H9 (cell line): ENCODE data around the gene TMEM253. TPM values are rescaled to one million over a fixed set of nuclear protein-coding genes. Genes with fewer than 3 reads are reported as not detected.

Source experiments
- DNase-seq: peaks from one replicate; pipeline ENCODE4 v3.0.0-alpha.2; 2017
- H2AFZ ChIP-seq: one replicate; pipeline ENCODE4 v1.6.1; 2013; ENCODE audit warnings: mild to moderate bottlenecking, low read length, control low read depth, moderate library complexity
- H2AK5ac ChIP-seq: 2 replicates; pipeline ENCODE4 v1.6.1; 2013; ENCODE audit warnings: low read length, control low read depth, mixed read lengths; ENCODE audit not compliant: insufficient read length
- H2BK120ac ChIP-seq: one replicate; pipeline ENCODE4 v1.6.1; 2013; ENCODE audit warnings: low read depth, mild to moderate bottlenecking, low read length, control low read depth, inconsistent platforms; ENCODE audit not compliant: poor library complexity, severe bottlenecking
- H2BK12ac ChIP-seq: 2 replicates; pipeline ENCODE4 v1.6.1; 2013; ENCODE audit warnings: low read length, control low read depth, mixed read lengths, low read depth; ENCODE audit not compliant: insufficient read length
- H2BK15ac ChIP-seq: 2 replicates; pipeline ENCODE4 v1.6.1; 2013; ENCODE audit warnings: low read depth, low read length, control low read depth
- H2BK20ac ChIP-seq: one replicate; pipeline ENCODE4 v1.6.1; 2013; ENCODE audit warnings: low read depth, mild to moderate bottlenecking, low read length, control low read depth, inconsistent platforms; ENCODE audit not compliant: poor library complexity, severe bottlenecking
- H2BK5ac ChIP-seq: 2 replicates; pipeline ENCODE4 v1.6.1; 2013; ENCODE audit warnings: low read length, control low read depth, mixed read lengths; ENCODE audit not compliant: insufficient read length
- H3K14ac ChIP-seq: 2 replicates; pipeline ENCODE4 v1.6.1; 2013; ENCODE audit warnings: low read length, control low read depth; ENCODE audit not compliant: insufficient read depth
- H3K18ac ChIP-seq: 2 replicates; pipeline ENCODE4 v1.6.1; 2013; ENCODE audit warnings: low read depth, mild to moderate bottlenecking, mixed read lengths, low read length, control low read depth; ENCODE audit not compliant: insufficient read length
- H3K23ac ChIP-seq: 2 replicates; pipeline ENCODE4 v1.6.1; 2013; ENCODE audit warnings: low read length, control low read depth, mixed read lengths, low read depth; ENCODE audit not compliant: insufficient read length
- H3K23me2 ChIP-seq: 2 replicates; pipeline ENCODE4 v1.6.1; 2013; ENCODE audit warnings: low read depth, mild to moderate bottlenecking, mixed read lengths, low read length, control low read depth; ENCODE audit not compliant: insufficient read length, poor library complexity, severe bottlenecking
- H3K27ac ChIP-seq: 2 replicates; pipeline ENCODE4 v1.5.1; 2013; ENCODE audit warnings: low read length, control low read depth, mixed read lengths, low read depth; ENCODE audit not compliant: insufficient read length
- H3K27me3 ChIP-seq: 2 replicates; pipeline ENCODE4 v1.6.1; 2013; ENCODE audit warnings: low read length, control low read depth, inconsistent platforms; ENCODE audit not compliant: insufficient read depth
- H3K4ac ChIP-seq: 2 replicates; pipeline ENCODE4 v1.6.1; 2013; ENCODE audit warnings: low read depth, mild to moderate bottlenecking, control low read depth, inconsistent platforms, low read length, moderate library complexity
- H3K4me1 ChIP-seq: 2 replicates; pipeline ENCODE4 v1.6.1; 2013; ENCODE audit warnings: low read length, control low read depth, inconsistent platforms; ENCODE audit not compliant: insufficient read depth
- H3K4me2 ChIP-seq: 2 replicates; pipeline ENCODE4 v1.6.1; 2013; ENCODE audit warnings: low read length, control low read depth, mixed read lengths; ENCODE audit not compliant: insufficient read length, insufficient read depth
- H3K56ac ChIP-seq: 2 replicates; pipeline ENCODE4 v1.6.1; 2013; ENCODE audit warnings: low read depth, mild to moderate bottlenecking, mixed read lengths, low read length, control low read depth; ENCODE audit not compliant: insufficient read length
- H3K79me1 ChIP-seq: 2 replicates; pipeline ENCODE4 v1.6.1; 2013; ENCODE audit warnings: low read depth, mild to moderate bottlenecking, moderate library complexity, low read length, control low read depth, inconsistent platforms; ENCODE audit not compliant: insufficient read depth, poor library complexity, severe bottlenecking
- H3K79me2 ChIP-seq: 2 replicates; pipeline ENCODE4 v1.6.1; 2013; ENCODE audit warnings: low read length, control low read depth, inconsistent platforms; ENCODE audit not compliant: insufficient read depth
- H3K9ac ChIP-seq: 2 replicates; pipeline ENCODE4 v1.6.1; 2013; ENCODE audit warnings: low read length, control low read depth, mixed read lengths; ENCODE audit not compliant: insufficient read length; ENCODE audit errors: extremely low read depth
- H3K9me3 ChIP-seq: one replicate; pipeline ENCODE4 v1.6.1; 2013; ENCODE audit warnings: low read depth, low read length, inconsistent platforms; ENCODE audit not compliant: control insufficient read depth
- H3T11ph ChIP-seq: one replicate; pipeline ENCODE4 v1.6.1; 2013; ENCODE audit warnings: mild to moderate bottlenecking, low read length, control low read depth, inconsistent platforms
- H4K20me1 ChIP-seq: one replicate; pipeline ENCODE4 v1.6.1; 2013; ENCODE audit not compliant: control insufficient read depth, insufficient read length, insufficient read depth
- H4K5ac ChIP-seq: 2 replicates; pipeline ENCODE4 v1.6.1; 2013; ENCODE audit warnings: low read depth, mild to moderate bottlenecking, mixed read lengths, low read length, control low read depth; ENCODE audit not compliant: insufficient read length
- H4K8ac ChIP-seq: replicated peaks from 2 replicates; pipeline ENCODE4 v1.6.1; 2013; ENCODE audit warnings: low read length, control low read depth, mixed read lengths, low read depth; ENCODE audit not compliant: insufficient read length
- H4K91ac ChIP-seq: 2 replicates; pipeline ENCODE4 v1.6.1; 2013; ENCODE audit warnings: low read depth, mild to moderate bottlenecking, moderate library complexity, mixed read lengths, low read length, control low read depth; ENCODE audit not compliant: insufficient read length
- H3K27ac Mint-ChIP-seq, 3 experiments: 2 replicates in 2 of 3; 3 replicates in 1 of 3; pipeline ENCODE4 v1.8.0; 2020 to 2021; ENCODE audit warnings: mixed read lengths in 3 of 3, mild to moderate bottlenecking in 1 of 3, moderate library complexity in 1 of 3
- H3K27me3 Mint-ChIP-seq: 2 replicates; pipeline ENCODE4 v1.8.0; 2021; ENCODE audit warnings: low read depth, mild to moderate bottlenecking, moderate library complexity, mixed read lengths
- H3K36me3 Mint-ChIP-seq, 3 experiments: 2 replicates in 2 of 3; 3 replicates in 1 of 3; pipeline ENCODE4 v1.8.0; 2020 to 2021; ENCODE audit warnings: low read depth in 3 of 3, mixed read lengths in 3 of 3; ENCODE audit not compliant: insufficient read depth in 1 of 3
- H3K4me1 Mint-ChIP-seq, 2 experiments: 2 replicates each; pipeline ENCODE4 v1.8.0; 2020; ENCODE audit warnings: mixed read lengths in 2 of 2
- H3K4me3 Mint-ChIP-seq, 2 experiments: 2 replicates in 1 of 2; 3 replicates in 1 of 2; pipeline ENCODE4 v1.8.0; 2020 to 2021; ENCODE audit warnings: mild to moderate bottlenecking in 2 of 2, mixed read lengths in 2 of 2, moderate library complexity in 1 of 2
- H3K9me3 Mint-ChIP-seq, 2 experiments: 2 replicates in 1 of 2; 3 replicates in 1 of 2; pipeline ENCODE4 v1.8.0; 2020; ENCODE audit warnings: mild to moderate bottlenecking in 2 of 2, mixed read lengths in 2 of 2, moderate library complexity in 1 of 2
- WGBS: extraction: QIAGEN DNeasy Blood & Tissue Kit; methylation state at CpG from one replicate; pipeline ENCODE4 v1.1.7; 2013; ENCODE audit warnings: missing lambda C conversion rate, low lambda C conversion rate, mixed read lengths; ENCODE audit not compliant: insufficient read length; ENCODE audit errors: extremely low coverage; 5-methylcytosine and 5-hydroxymethylcytosine counted together
- total RNA-seq: library from RNA; stranded (reverse); gene quantifications from 2 replicates; pipeline ENCODE4 v1.2.1, GENCODE V29; 2021
- TF ChIP-seq, protein P1 (sequence below): fragments of 200-600 bp; sonication (generic); conservative IDR thresholded peaks from 3 replicates; pipeline ENCODE4 v1.8.0; 2021; ENCODE audit warnings: antibody characterized with exemption, mild to moderate bottlenecking

Gene TMEM253
- total RNA-seq, 1 experiment from 2014 or later, result 2.2 TPM

DNA sequence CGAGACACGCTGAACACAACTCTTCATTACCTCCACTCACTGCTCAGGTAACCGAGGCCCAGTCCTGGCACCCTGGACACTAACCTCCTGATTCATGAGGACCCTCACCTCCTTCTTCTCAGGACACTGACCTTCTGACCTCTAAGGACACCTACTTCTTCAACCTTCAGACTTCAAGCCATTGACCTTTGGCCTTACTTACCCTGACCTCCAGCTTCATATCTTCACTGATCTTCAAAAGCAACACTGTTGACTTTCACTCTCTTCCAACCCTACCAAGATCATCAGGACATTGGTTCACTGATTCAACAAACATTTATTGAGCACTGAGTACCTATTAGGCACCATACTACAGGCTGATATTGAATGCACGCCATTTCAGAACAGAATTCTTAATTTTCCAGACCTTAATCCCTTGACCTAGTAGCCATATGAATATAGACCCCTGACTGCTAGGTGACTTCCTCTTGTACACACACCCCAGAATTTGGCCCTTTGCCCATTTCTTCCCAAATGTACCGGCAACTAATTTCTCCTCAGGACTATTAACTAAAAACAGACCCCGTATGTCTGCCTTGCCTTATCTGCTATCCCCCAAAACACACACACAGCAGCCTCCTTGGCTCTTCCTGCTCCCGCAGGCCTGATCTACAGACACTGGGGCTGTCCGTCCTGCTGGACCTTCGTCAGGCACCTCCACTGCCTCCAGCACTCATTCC lies 25.0 kb upstream of the TMEM253 start:
- Histone ChIP-seq H3K4me2 (no peak overlapping the region), H3K23ac (no peak overlapping the region), H3K4me1 (peaks cover 4% of the 10 kb centered on the region; the same call in 1 of the 2 replicates), H3K27me3 (no peaks in the 10 kb centered on the region), H4K91ac (no peak overlapping the region), H3T11ph (no peak overlapping the region), H3K27ac (no peak overlapping the region), H2BK5ac (no peak overlapping the region), H3K79me2 (no peaks in the 10 kb centered on the region), H4K5ac (no peak overlapping the region), H3K79me1 (no peaks in the 10 kb centered on the region), H3K56ac (no peak overlapping the region), H2BK12ac (no peak overlapping the region), H3K18ac (no peak overlapping the region), H2BK120ac (no peak overlapping the region), H2BK15ac (no peak overlapping the region), H4K20me1 (no peaks in the 10 kb centered on the region), H2BK20ac (no peak overlapping the region), H3K4ac (no peak overlapping the region), H3K14ac (no peak overlapping the region), H2AFZ (no peak overlapping the region), H3K9me3 (no peaks in the 10 kb centered on the region), H4K8ac (no peak overlapping the region), H2AK5ac (no peak overlapping the region), H3K23me2 (peaks cover 11% of the 10 kb centered on the region), H3K9ac (no peak overlapping the region)
- Mint-ChIP-seq H3K36me3 (peaks cover 57 to 86% (median 80%) of the 10 kb centered on the region in 3 experiments), H3K27me3 (no peaks in the 10 kb centered on the region; the same call in 1 of the 2 replicates), H3K27ac (no peak overlapping the region; a peak in 1 of 7 replicates), H3K4me3 (no peak overlapping the region), H3K9me3 (no peaks in the 10 kb centered on the region), H3K4me1 (peaks cover 15 to 16% of the 10 kb centered on the region in 2 experiments)
- WGBS, result no CpG with 5 or more reads among the region's 9 CpGs
- TF ChIP-seq, protein P1, sequence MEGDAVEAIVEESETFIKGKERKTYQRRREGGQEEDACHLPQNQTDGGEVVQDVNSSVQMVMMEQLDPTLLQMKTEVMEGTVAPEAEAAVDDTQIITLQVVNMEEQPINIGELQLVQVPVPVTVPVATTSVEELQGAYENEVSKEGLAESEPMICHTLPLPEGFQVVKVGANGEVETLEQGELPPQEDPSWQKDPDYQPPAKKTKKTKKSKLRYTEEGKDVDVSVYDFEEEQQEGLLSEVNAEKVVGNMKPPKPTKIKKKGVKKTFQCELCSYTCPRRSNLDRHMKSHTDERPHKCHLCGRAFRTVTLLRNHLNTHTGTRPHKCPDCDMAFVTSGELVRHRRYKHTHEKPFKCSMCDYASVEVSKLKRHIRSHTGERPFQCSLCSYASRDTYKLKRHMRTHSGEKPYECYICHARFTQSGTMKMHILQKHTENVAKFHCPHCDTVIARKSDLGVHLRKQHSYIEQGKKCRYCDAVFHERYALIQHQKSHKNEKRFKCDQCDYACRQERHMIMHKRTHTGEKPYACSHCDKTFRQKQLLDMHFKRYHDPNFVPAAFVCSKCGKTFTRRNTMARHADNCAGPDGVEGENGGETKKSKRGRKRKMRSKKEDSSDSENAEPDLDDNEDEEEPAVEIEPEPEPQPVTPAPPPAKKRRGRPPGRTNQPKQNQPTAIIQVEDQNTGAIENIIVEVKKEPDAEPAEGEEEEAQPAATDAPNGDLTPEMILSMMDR, result no peak
- DNase-seq, result no peak
